ENCODE measurements around the gene EPHB1.

GRCh38 chr3:135267487-135267886 lies 472.4 kb downstream of the EPHB1 start:
- TF ChIP-seq, protein P1, sequence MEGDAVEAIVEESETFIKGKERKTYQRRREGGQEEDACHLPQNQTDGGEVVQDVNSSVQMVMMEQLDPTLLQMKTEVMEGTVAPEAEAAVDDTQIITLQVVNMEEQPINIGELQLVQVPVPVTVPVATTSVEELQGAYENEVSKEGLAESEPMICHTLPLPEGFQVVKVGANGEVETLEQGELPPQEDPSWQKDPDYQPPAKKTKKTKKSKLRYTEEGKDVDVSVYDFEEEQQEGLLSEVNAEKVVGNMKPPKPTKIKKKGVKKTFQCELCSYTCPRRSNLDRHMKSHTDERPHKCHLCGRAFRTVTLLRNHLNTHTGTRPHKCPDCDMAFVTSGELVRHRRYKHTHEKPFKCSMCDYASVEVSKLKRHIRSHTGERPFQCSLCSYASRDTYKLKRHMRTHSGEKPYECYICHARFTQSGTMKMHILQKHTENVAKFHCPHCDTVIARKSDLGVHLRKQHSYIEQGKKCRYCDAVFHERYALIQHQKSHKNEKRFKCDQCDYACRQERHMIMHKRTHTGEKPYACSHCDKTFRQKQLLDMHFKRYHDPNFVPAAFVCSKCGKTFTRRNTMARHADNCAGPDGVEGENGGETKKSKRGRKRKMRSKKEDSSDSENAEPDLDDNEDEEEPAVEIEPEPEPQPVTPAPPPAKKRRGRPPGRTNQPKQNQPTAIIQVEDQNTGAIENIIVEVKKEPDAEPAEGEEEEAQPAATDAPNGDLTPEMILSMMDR (IDR thresholded peaks at IDR 0.05; ENCODE audit: low read depth, low read length, missing input control) = no peak
- TF ChIP-seq MAX (IDR thresholded peaks at IDR 0.05) (no peak), RAD21 (IDR thresholded peaks at IDR 0.05) (no peak), RXRA (IDR thresholded peaks at IDR 0.05) (no peak), YY1 (IDR thresholded peaks at IDR 0.05) (no peak), JUND (IDR thresholded peaks at IDR 0.05) (no peak), FOXA1 (IDR thresholded peaks at IDR 0.05) (no peak), HNF4G (IDR thresholded peaks at IDR 0.05) (no peak), SP1 (IDR thresholded peaks at IDR 0.05) (no peak), TAF1 (conservative IDR thresholded peaks at IDR 0.05) (no peak), ATF3 (IDR thresholded peaks at IDR 0.05) (no peak), EGR1 (IDR thresholded peaks at IDR 0.05; ENCODE audit: low read depth in 2 of 2) (no peak), GABPA (IDR thresholded peaks at IDR 0.05 in 1 of 2, conservative IDR thresholded peaks at IDR 0.05 in 1 of 2) (no peak)
- TF ChIP-seq, protein P2, sequence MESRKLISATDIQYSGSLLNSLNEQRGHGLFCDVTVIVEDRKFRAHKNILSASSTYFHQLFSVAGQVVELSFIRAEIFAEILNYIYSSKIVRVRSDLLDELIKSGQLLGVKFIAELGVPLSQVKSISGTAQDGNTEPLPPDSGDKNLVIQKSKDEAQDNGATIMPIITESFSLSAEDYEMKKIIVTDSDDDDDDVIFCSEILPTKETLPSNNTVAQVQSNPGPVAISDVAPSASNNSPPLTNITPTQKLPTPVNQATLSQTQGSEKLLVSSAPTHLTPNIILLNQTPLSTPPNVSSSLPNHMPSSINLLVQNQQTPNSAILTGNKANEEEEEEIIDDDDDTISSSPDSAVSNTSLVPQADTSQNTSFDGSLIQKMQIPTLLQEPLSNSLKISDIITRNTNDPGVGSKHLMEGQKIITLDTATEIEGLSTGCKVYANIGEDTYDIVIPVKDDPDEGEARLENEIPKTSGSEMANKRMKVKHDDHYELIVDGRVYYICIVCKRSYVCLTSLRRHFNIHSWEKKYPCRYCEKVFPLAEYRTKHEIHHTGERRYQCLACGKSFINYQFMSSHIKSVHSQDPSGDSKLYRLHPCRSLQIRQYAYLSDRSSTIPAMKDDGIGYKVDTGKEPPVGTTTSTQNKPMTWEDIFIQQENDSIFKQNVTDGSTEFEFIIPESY (IDR thresholded peaks at IDR 0.05) = no peak
